ENCODE measurements around the gene PLSCR4. TPM values are rescaled to one million over a fixed set of nuclear protein-coding genes. Genes with fewer than 3 reads are reported as not detected.
"Not testable (repeated sequence)": the region's sequence is repeated elsewhere in the genome, so short reads cannot be mapped to it uniquely, and the experiment has no call there.

Gene PLSCR4
- total RNA-seq, 1 donor from 2014 or later, result 0.63 TPM

DNA sequence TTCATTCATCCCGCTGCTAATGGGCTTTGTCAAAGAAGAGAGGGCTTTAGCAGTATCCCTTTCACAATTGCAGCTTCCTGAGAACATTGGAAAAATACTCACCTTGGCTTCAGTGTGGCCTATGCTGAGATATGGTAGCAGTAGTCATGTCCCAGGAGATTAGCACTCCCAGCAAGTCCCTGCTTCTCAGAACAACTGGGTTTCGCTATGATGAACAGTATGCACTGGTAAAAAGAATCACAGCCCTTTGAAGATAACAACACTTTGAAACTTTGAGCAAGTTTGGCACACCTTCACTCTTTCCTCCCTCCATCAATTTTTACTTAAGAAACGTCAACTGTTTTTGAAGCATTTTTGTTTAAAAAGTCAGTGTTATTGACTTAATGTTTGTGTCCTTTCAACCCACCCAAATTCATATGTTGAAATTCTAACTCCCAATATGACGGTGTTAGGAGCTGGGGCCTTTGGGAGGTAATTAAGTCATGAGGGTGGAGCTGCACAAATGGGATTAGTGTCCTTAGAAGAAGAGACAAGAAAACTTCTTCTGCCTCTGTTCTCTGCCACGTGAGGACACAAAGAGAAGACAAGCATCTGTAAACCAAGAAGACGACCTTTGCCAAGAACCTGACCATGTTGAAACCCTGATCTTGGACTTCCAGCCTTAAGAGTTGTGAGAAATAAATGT lies 17.8 kb upstream of the PLSCR4 start:
- DNase-seq (ENCODE audit: low read depth), result no peak
- H3K4me3 ChIP-seq (ENCODE audit: low read depth, low read length), result no peak overlapping the region
- TF ChIP-seq CTCF (conservative IDR thresholded peaks at IDR 0.05; ENCODE audit: low read depth, low read length), result no peak

GRCh38 chr3:146265720-146266119 lies 14.8 kb upstream of the PLSCR4 start:
- DNase-seq (ENCODE audit: low read depth), result no peak
- no peak for TF ChIP-seq CTCF (conservative IDR thresholded peaks at IDR 0.05; ENCODE audit: low read depth, low read length)
- H3K4me3 ChIP-seq (ENCODE audit: low read depth, low read length), result no peak overlapping the region

DNA sequence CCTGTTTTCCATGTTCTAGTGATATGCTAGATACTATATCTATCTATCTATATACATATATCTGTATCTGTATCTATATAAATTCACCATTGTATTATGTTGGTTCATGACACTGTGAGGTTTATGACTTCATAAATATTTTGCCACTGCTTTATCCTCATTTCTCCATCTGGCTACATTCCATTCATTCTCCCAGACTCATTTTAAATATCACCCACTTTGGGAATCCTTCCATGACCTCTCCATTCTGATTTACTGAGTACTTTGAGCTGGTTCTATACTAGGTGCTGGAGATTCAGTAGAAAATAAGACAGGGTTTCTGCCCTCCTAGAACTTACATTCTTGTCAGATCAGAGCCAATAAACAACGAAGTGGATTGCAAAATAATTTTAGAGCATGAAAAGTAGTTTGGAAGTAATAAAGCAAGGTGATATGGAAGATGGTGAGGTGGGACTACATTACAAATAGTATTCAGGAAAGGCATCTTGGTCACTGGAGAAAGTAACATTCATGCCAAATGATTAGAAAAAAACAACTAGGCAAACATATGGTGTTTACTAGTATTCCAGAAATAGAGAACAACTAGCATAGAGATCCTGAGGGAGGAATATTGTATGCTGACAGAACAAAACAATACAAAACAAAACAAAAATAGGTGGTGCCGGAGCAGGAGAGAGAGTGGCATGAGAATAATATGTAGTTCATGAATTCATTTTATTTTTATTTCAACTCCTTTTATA lies 11.6 kb upstream of the PLSCR4 start:
- no peak for TF ChIP-seq CTCF (conservative IDR thresholded peaks at IDR 0.05; ENCODE audit: low read depth, low read length)
- no peak for DNase-seq (ENCODE audit: low read depth)
- no peak overlapping the region for H3K4me3 ChIP-seq (ENCODE audit: low read depth, low read length)

GRCh38 chr3:146259880-146260589 lies 9.1 kb upstream of the PLSCR4 start:
- no peak overlapping the region for H3K4me3 ChIP-seq (ENCODE audit: low read depth, low read length)
- no peak for DNase-seq (ENCODE audit: low read depth)
- no peak for TF ChIP-seq CTCF (conservative IDR thresholded peaks at IDR 0.05; ENCODE audit: low read depth, low read length)

- DNase-seq (ENCODE audit: low read depth), result no peak
- no peak for TF ChIP-seq CTCF (conservative IDR thresholded peaks at IDR 0.05; ENCODE audit: low read depth, low read length)
- no peak overlapping the region for H3K4me3 ChIP-seq (ENCODE audit: low read depth, low read length)
Observed at GRCh38 chr3:146256851-146257486, 6.1 kb upstream of the PLSCR4 start.

DNA sequence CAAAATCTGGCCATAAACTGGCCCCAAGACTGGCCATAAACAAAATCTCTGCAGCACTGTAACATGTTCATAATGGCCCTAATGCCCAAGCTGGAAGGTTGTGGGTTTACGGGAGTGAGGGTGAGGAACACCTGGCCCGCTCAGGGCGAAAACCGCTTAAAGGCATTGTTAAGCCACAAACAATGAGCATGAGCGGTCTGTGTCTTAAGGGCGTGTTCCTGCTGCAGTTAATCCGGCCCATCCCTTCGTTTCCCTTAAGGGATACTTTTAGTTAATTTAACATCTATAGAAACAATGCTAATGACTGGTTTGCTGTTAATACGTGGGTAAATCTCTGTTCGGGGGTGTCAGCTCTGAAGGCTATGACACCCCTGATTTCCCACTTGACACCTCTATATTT lies 1.5 kb upstream of the PLSCR4 start:
- not testable (repeated sequence) for DNase-seq (ENCODE audit: low read depth); H3K4me3 ChIP-seq (ENCODE audit: low read depth, low read length)

DNA sequence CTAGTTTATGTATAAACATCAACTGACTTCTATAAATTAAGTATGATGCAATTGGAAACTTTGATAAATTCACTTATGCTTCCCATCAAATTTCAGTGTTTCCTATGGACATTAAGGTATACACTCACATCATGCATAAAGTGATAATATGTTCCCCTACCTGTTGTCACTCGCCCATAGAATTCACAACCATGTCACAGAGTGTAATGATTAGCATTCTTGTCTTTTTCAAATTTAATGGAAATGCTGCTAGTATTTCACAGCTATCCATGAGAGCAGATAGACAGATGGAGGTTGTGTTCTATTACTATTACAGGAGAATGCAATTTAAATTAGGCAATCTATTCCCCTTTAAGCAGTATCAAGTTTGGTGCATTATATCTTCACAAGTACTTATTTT lies 984 bp downstream of the PLSCR4 start:
- no peak for DNase-seq (ENCODE audit: low read depth)
- H3K4me3 ChIP-seq (ENCODE audit: low read depth, low read length), result peak overlapping the region; percentile 76
- TF ChIP-seq CTCF (conservative IDR thresholded peaks at IDR 0.05; ENCODE audit: low read depth, low read length), result no peak
